Urinary bladder (tissue), 4 donors: ENCODE results near the gene SYCP1. TPM values are rescaled to one million over a fixed set of nuclear protein-coding genes. Genes with fewer than 3 reads are reported as not detected.
"Not testable (repeated sequence)": the region's sequence is repeated elsewhere in the genome, so short reads cannot be mapped to it uniquely, and the experiment has no call there.

Experiments
- DNase-seq: peaks from one replicate; pipeline ENCODE4 v3.0.0-alpha.2; 2015; ENCODE audit errors: extremely low spot score
- H3K27ac ChIP-seq: one replicate; pipeline ENCODE4 v1.5.1; 2013; ENCODE audit warnings: low read depth, mild to moderate bottlenecking, moderate library complexity
- H3K36me3 ChIP-seq: one replicate; pipeline ENCODE4 v1.6.1; 2013; ENCODE audit warnings: mild to moderate bottlenecking, moderate library complexity; ENCODE audit not compliant: insufficient read depth
- H3K4me1 ChIP-seq: one replicate; pipeline ENCODE4 v1.6.1; 2013; ENCODE audit warnings: mild to moderate bottlenecking, moderate library complexity; ENCODE audit not compliant: insufficient read depth
- H3K4me3 ChIP-seq: one replicate; pipeline ENCODE4 v1.5.1; 2013; ENCODE audit warnings: low read depth, low read length
- WGBS: extraction: QIAGEN DNeasy Blood & Tissue Kit; methylation state at CpG from one replicate; pipeline ENCODE4 v1.1.7; 2013; 5-methylcytosine and 5-hydroxymethylcytosine counted together
- polyA plus RNA-seq: library from polyadenylated mRNA; stranded (reverse); fragments of 200-250 nt; gene quantifications from one replicate; pipeline ENCODE4 v1.2.3, GENCODE V29; 2013
- total RNA-seq: library from RNA; depleted of rRNA; stranded (reverse); fragments of >200 nt; gene quantifications from one replicate; pipeline ENCODE4 v1.2.3, GENCODE V29; 2014
- donor health status: healthy with polysubstance abuse.
- donor health status: healthy.

Gene SYCP1
- total and polyA plus RNA-seq, 2 donors, result not detected

DNA sequence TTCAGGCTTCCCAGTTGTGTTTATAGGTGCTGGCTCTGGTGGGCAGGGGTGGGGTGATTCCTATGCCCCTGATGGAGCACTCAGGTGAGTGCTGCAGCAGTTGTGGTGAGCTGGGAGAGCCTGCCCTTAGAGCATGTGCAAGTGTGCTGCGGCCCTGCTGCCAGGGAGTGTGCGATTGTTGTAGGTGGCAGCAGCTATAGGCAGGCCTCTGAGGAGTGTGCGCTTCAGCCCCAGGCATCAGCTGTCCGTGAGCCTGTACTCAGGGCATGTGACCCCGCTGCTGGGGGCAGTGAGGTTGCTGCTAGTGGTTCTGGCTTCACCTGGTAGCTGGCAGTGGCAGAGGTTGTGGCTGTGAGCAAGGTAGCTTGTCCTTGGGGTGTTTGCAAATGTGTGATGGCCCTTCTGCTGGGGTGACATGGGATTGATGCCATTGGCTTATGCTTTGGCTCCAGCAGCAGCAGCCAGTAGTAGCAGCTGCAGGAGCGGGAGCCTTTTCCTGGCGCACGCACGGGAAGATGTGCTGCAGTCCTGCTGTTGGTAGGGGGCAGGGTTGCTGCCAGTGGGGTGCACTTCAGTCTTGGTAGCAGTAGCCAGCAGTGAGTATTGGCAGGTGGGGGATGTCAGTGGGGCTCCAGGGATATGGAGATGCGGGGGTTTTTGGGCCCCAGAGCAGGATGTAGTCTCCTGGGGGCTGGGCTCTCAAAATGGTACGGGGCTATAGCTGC lies 37.7 kb downstream of the SYCP1 start:
- no peak for DNase-seq
- no peak overlapping the region for H3K27ac ChIP-seq
- WGBS, result 68% methylated on average over 11 of the region's 11 CpGs
- H3K36me3 ChIP-seq, result no peaks in the 10 kb centered on the region
- no peak overlapping the region for H3K4me3 ChIP-seq
- no peaks in the 10 kb centered on the region for H3K4me1 ChIP-seq

DNA sequence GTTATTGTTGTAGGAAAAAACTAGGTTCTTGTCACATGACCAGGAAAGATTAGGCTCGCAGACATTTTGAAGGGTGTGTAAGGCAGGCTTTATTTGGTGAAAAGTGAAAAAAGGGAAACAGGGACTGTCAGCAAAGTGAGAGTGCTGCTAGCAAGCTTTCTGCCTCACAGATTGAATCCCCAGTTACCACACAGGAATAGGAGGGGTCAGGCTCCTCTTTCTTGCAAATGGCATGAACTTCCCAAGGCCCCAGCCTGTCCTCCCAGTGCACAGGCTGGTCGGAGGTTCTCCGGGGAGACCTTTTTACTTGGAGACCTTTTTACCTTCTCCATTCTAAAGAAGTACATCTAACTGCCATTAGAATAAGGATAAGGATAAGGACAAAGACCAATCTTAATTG lies 42.1 kb downstream of the SYCP1 start:
- Histone ChIP-seq H3K36me3 (no peaks in the 10 kb centered on the region), H3K4me1 (no peaks in the 10 kb centered on the region), H3K4me3 (no peak overlapping the region), H3K27ac (no peak overlapping the region)
- 31% methylated on average over 3 of the region's 3 CpGs for WGBS
- DNase-seq, result no peak

DNA sequence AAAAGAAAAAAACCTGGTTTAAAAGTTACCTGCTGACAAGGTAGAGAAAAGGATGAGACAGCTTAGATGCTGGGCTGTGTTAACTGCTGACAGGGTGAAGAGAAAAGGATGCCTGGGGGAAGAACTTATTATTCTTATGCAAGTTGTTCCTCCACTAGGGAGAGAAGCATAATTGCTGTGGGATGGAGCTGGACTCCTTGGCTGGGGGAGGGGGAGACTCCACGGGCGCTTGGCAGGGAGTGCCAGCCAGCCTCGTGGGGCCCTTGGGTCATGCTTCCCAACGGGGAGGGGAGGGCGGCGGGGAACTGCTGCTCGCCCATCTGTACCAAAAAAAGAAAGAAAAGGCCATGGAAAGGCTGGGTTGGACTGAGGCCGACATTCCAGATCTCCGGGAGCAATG lies 47.2 kb downstream of the SYCP1 start:
- 16% methylated on average over 9 of the region's 9 CpGs for WGBS
- DNase-seq, result no peak

DNA sequence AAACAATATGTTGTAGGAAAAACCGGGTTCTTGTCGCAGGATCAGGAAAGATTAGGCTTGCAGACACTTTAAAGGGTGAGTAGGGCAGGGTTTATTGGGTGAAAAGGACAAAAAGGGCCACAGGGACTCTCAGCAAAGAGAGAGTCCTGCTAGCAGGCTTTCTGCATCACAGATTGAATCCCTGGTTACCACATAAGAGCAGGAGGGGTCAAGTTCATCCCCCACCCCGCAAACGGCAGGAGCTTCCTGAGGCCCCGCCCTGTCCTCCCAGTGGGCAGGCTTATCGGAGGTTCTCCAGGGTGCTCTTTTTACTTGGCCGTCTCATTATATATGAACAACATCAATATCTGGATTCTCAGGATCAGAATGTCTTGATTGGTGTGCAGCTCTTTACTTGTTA lies 47.7 kb downstream of the SYCP1 start:
- 28% methylated on average over 7 of the region's 7 CpGs for WGBS
- Histone ChIP-seq H3K4me1 (no peaks in the 10 kb centered on the region), H3K4me3 (no peak overlapping the region)

More for the DNA sequence above, 47.2 kb downstream of the SYCP1 start:
- Histone ChIP-seq H3K27ac (no peak overlapping the region), H3K4me1 (no peaks in the 10 kb centered on the region), H3K4me3 (no peak overlapping the region), H3K36me3 (no peaks in the 10 kb centered on the region)

DNA sequence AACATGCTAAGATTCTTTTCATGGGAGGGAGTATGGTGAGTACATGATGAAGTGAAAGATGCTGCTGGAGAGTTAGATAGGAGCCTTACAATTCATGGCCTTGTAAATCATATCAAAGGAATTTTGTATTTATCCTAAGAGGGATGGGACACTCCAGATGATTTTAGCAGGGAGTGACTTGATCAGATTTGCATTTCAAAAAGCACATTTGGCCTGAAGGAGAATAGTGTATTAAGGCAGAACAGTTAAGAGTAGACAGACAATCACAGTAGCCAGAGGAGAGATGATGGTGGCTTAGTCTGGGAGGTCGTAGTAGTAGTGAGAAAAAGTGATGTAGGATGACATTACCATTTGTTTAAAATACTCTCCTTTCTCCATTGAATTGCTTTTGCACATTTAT lies 48.8 kb downstream of the SYCP1 start:
- H3K36me3 ChIP-seq, result no peaks in the 10 kb centered on the region
- H3K4me3 ChIP-seq, result no peak overlapping the region
- WGBS, result 75% methylated on average over 1 of the region's 1 CpG
- H3K4me1 ChIP-seq, result no peaks in the 10 kb centered on the region
- no peak for DNase-seq
- H3K27ac ChIP-seq, result no peak overlapping the region

More for the DNA sequence above, 47.7 kb downstream of the SYCP1 start:
- DNase-seq, result no peak
- Histone ChIP-seq H3K27ac (no peak overlapping the region), H3K36me3 (no peaks in the 10 kb centered on the region)

DNA sequence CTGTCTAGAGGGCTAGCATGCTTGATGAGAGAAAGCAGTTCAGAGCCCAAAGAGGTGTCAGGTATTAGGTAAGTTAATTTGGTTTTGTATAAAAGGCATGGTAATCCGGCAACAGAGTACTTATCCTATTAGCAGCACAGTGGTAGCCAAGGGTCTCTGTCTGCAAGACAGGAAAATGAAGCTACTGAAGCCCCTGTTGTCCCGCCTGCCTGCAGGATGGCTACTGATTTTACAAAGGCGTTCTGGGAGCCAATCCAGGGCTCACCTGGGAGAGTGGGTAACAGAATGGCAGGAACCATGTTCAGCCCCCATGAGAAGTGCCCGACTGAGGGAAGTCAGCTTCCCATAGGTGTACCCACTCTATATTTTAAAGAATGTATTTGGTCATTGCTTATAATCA lies 61.1 kb downstream of the SYCP1 start:
- WGBS, result 66% methylated on average over 4 of the region's 4 CpGs
- not testable (repeated sequence) for H3K4me1 ChIP-seq, H3K27ac ChIP-seq, DNase-seq, H3K36me3 ChIP-seq, H3K4me3 ChIP-seq

DNA sequence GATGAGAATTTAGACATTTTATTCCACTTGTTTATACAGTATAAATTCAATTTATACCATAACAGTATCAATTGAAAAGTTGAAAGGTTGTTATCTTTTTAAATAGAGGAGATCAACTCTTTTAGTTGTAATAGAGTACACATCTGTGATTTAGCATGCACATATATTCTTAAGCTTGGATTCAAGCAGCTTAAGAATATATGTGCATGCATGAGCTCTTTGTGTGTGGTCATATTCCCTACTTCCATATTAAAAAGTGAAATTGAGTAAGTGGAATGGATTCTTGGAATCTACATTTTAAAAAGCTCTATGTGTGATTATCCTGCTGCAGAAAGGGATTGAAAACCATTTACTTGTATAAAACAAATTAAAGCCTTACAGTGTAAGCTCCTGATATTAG lies 71.9 kb downstream of the SYCP1 start:
- Histone ChIP-seq H3K27ac (no peak overlapping the region), H3K4me3 (no peak overlapping the region), H3K36me3 (no peaks in the 10 kb centered on the region), H3K4me1 (no peaks in the 10 kb centered on the region)
- no peak for DNase-seq

DNA sequence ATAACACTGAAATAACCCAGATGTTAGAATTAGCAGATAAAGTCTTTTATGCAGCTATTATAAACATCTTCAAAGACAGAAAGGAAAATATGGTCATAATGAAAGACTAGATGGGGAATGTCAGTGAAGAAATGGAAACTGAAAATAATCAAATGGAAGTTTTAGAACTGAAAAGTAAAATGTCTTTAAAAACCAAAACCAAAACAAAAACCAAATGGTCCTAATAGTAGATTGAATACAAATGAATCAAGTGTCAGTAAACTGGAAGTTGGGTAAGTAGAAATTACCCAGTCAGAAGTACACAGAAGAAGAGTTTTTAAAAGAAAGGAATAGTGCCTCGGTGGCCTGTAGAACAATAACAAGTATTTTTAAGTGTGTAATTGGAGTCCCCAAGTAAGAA lies 72.7 kb downstream of the SYCP1 start:
- no peak for DNase-seq
- WGBS, result 89% methylated on average over 1 of the region's 1 CpG
- Histone ChIP-seq H3K4me3 (no peak overlapping the region), H3K36me3 (no peaks in the 10 kb centered on the region), H3K27ac (no peak overlapping the region), H3K4me1 (no peaks in the 10 kb centered on the region)

DNA sequence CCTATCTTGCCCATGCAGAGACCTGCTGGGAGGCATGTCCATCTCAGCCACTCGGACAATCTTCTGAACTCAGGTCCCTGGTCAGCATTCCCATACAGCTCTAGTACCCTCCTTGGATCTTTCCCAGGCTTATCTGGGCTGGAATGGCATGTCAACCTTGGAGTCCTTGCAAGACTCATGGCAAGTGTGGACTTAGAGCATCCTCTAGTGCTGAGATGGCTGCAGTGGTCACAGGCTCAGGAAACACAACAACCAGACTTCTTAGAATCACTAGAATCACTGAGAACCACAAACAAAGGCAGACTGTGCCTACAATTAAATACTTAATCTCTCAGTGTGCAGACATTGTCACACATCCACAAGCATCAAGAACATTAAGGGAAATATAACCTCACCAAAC lies 101.9 kb downstream of the SYCP1 start:
- Histone ChIP-seq H3K27ac (no peak overlapping the region), H3K4me3 (no peak overlapping the region), H3K4me1 (no peaks in the 10 kb centered on the region), H3K36me3 (no peaks in the 10 kb centered on the region)
- 56% methylated on average over 1 of the region's 1 CpG for WGBS
- no peak for DNase-seq

DNA sequence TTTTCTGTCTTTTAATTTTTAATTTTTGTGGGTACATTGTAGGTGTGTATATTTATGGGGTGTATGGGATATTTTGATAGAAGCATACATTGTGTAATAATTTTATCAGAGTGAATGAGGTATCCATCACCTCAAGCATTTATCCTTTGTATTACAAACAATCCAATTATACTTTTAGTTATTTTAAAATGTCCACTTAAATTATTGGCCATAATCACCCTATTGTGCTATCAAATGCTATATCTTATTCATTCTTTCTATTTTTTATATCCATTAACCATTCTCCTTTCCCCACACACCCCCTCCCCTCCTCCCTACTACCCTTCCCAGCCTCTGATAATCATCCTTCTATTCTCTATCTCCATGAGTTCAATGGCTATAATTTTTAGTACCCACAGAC lies 104.8 kb downstream of the SYCP1 start:
- Histone ChIP-seq H3K27ac (no peak overlapping the region), H3K4me1 (no peaks in the 10 kb centered on the region), H3K4me3 (no peak overlapping the region), H3K36me3 (no peaks in the 10 kb centered on the region)
- no peak for DNase-seq

DNA sequence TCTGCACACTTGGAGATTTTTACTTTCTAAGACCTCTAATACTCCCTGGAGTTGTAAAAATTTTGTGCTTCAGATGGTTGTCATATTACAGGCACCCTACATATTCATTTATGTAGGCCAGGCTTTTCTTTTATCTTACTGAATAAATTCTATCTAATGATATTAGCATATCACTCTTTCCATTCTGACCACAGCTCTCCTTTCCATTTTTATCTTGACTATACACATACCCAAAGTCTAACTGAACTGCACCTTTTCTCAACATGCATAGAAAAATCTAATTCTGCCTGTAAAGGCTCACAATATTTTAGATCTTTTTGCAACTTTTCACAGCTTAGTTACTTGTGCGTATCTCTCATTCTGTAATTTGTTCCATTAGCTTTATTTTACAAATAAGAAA lies 122.2 kb downstream of the SYCP1 start:
- 90% methylated on average over 1 of the region's 1 CpG for WGBS
- H3K4me1 ChIP-seq, result no peaks in the 10 kb centered on the region
- no peak overlapping the region for H3K27ac ChIP-seq
- H3K36me3 ChIP-seq, result no peaks in the 10 kb centered on the region
- H3K4me3 ChIP-seq, result no peak overlapping the region
- DNase-seq, result no peak

DNA sequence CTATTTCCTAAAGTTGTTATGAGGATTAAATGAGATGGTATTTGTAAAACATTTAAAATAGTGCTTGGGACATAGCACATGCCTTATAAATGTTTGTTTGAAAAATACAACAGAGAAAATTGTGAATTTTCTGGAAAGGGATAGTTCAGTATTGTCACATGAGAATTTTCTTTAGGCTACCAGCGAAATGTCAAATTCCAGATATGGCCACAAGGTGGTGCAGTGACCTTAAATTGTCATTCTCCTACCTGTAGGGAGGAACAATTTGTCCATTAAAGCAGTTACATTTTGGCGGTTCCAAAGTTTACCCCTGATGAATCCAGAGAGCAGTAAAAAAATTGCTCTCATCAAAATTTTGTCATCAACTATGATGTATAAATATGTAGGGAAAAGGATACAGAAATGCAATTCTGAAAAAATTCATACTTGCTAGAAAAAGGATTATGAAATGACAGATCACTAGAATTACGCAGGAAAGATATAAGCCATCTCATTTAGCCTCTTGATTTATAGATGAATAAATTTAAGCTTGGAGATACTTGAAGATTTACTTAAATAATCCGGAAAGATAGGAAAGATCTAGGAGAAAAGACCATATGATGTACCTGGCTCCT lies 124.7 kb downstream of the SYCP1 start:
- peak; percentile 28 for DNase-seq
- 35% methylated on average over 4 of the region's 4 CpGs for WGBS
- Histone ChIP-seq H3K27ac (no peak overlapping the region), H3K4me1 (no peaks in the 10 kb centered on the region), H3K36me3 (no peaks in the 10 kb centered on the region), H3K4me3 (no peak overlapping the region)

DNA sequence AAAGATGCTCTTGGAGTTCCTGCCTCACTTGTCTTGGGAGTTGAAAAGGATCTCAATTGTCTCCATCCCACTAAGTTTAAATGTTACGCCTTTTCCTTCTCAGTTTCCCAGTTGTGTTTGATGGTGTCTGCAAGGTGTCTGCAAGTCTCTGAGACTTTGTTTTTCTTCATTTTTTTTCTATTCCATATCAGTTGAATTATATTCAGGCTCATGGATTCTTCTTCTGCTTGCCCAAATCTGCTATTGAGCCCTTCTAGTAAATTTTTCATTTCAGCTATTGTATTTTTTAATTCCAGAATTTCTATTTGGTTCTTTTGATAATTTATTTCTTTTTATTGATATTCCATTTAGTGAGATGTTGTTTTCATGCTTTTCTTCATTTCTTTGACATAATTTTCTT lies 127.6 kb downstream of the SYCP1 start:
- DNase-seq, result no peak
- H3K4me3 ChIP-seq, result no peak overlapping the region
- no peak overlapping the region for H3K27ac ChIP-seq
- H3K4me1 ChIP-seq, result no peaks in the 10 kb centered on the region
- H3K36me3 ChIP-seq, result no peaks in the 10 kb centered on the region
- 55% methylated on average over 1 of the region's 1 CpG for WGBS

DNA sequence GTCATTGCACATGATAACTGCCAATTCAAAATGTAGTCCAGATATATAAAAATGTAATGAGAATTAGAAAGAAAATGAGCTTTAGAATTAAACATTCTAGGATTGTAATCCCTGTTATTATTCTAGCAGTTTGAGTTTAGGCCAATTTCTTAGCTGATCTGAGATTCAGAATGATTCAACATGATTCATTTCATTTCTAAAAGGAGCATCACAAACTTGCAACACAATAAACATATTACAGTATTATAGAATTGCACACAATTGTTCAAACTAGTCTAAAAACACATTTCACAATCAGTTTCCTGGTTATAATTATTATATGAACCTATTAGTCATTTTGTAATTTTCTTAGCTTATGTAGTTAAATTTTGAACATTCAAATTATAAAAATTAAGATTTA lies 131.6 kb downstream of the SYCP1 start:
- DNase-seq, result no peak
- H3K36me3 ChIP-seq, result no peaks in the 10 kb centered on the region
- no peak overlapping the region for H3K4me3 ChIP-seq
- H3K4me1 ChIP-seq, result no peaks in the 10 kb centered on the region
- H3K27ac ChIP-seq, result no peak overlapping the region

DNA sequence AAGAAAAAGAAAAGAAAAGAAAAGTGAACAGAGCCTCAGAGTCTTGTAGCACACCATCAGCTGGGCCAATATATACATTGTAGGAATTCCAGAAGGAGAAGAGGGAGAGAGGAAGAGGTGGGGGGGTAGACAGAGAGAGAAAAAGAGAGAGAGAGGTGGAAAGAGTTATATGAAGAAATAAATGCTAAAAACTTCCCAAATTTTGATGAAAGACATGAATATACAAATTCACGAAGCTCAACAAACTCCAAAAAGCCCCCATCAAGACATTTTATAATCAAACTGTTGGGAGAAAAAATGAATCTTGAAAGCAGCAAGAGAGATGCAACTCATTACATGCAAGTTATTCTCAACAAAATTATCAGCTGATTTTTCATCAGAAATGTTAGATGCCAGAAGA lies 133.4 kb downstream of the SYCP1 start:
- no peak overlapping the region for H3K27ac ChIP-seq
- no peaks in the 10 kb centered on the region for H3K36me3 ChIP-seq
- H3K4me1 ChIP-seq, result no peaks in the 10 kb centered on the region
- 82% methylated on average over 1 of the region's 1 CpG for WGBS
- no peak overlapping the region for H3K4me3 ChIP-seq
- no peak for DNase-seq
